Testis (tissue), 5 donors: ENCODE results near the gene CAMKV. TPM values are rescaled to one million over a fixed set of nuclear protein-coding genes. Genes with fewer than 3 reads are reported as not detected.
A peak's percentile ranks its signal among the peaks of the same experiment; 100 is the strongest.
"Not testable (repeated sequence)": the region's sequence is repeated elsewhere in the genome, so short reads cannot be mapped to it uniquely, and the experiment has no call there.

Source experiments
- DNase-seq: peaks from one replicate; pipeline ENCODE4 v3.0.0-alpha.2; 2019
- H3K27ac ChIP-seq, 2 donors: fragments of 200-600 bp; sonication (generic); one replicate each; pipeline ENCODE4 v1.5.1; 2019
- H3K27me3 ChIP-seq: fragments of 200-600 bp; sonication (generic); one replicate; pipeline ENCODE4 v1.5.1; 2019
- H3K36me3 ChIP-seq: fragments of 200-600 bp; sonication (generic); one replicate; pipeline ENCODE4 v1.5.1; 2017; ENCODE audit warnings: low read depth; ENCODE audit errors: missing control alignments
- H3K4me1 ChIP-seq: fragments of 200-600 bp; sonication (generic); one replicate; pipeline ENCODE4 v1.5.1; 2019
- H3K4me3 ChIP-seq, 2 donors: fragments of 200-600 bp; sonication (generic); one replicate each; pipeline ENCODE4 v1.5.1; 2017 to 2019
- H3K9me3 ChIP-seq: fragments of 200-600 bp; sonication (generic); one replicate; pipeline ENCODE4 v1.5.1; 2017
- CTCF ChIP-seq, 3 experiments: fragments of 450-650 bp in 2 of 3; fragments of 200-600 bp in 1 of 3; sonication (generic) in 1 of 3; IDR thresholded peaks; one replicate each; pipeline ENCODE4 v1.5.1; 2016 to 2019; ENCODE audit warnings: antibody characterized with exemption in 3 of 3, mild to moderate bottlenecking in 2 of 3, moderate library complexity in 1 of 3
- POLR2A ChIP-seq: fragments of 450-650 bp; IDR thresholded peaks from one replicate; pipeline ENCODE4 v1.6.1; 2017; ENCODE audit warnings: antibody characterized with exemption, mild to moderate bottlenecking, moderate library complexity
- WGBS, 2 donors: methylation state at CpG; one replicate each; pipeline ENCODE4 v1.1.5; 2018; 5-methylcytosine and 5-hydroxymethylcytosine counted together
- intact Hi-C: fragments of 100-400 bp; cut with DNase I; formaldehyde crosslinking; loops from one replicate; pipeline ENCODE4 v1.15.1; 2023; ENCODE audit warnings: low total_unique reads
- long read RNA-seq, 2 donors: transcript quantifications; one replicate each; lab custom pipeline, GENCODE V29; 2026
- polyA plus RNA-seq: library from polyadenylated mRNA; stranded (reverse); fragments of 350-450 nt; fragmentation: Illumina TruSeq; extraction: RNeasy Lipid Tissue Mini Kit (QIAGEN cat#74804); gene quantifications from one replicate; pipeline ENCODE4 v1.2.3, GENCODE V29; 2014; ENCODE audit warnings: low read depth, low replicate concordance; ENCODE audit not compliant: insufficient read depth
- total RNA-seq, 2 donors: library from RNA; depleted of rRNA; stranded (reverse); fragments of >200 nt; gene quantifications; one replicate each; pipeline ENCODE4 v1.2.3, GENCODE V29; 2016

Gene CAMKV
- total RNA-seq (1 to 10 TPM; 1.2 to 2.3 TPM), polyA plus RNA-seq (4.0 TPM)
- long read RNA-seq, donor 1: 0 reads
- long read RNA-seq, donor 2: 0 reads

- DNase-seq: no peak
- no peaks in the 10 kb centered on the region for H3K36me3 ChIP-seq
- peak within 1 kb of the TSS; percentile 45 to 57 for H3K4me3 ChIP-seq
- intact Hi-C loops: no loop called here
- peaks cover 11% of the 10 kb centered on the region for H3K4me1 ChIP-seq
- TF ChIP-seq POLR2A (no peak), CTCF (IDR thresholded peaks at IDR 0.05) (no peak)
- H3K9me3 ChIP-seq: no peaks in the 10 kb centered on the region
- H3K27ac ChIP-seq: no peak within 1 kb of the TSS
- H3K27me3 ChIP-seq: no peaks in the 10 kb centered on the region
- WGBS, 2 donors: 1% methylated on average over 17 to 58 of the region's 59 CpGs
Measured at GRCh38 chr3:49869525-49870126, at the start of gene CAMKV. TSS of gene CAMKV (minus strand) at chr3:49869906. CDS start at chr3:49862388, 7,518 bp downstream.

- 88 to 94% methylated on average over 19 of the region's 19 CpGs for WGBS, 2 donors
- H3K36me3 ChIP-seq, DNase-seq, H3K4me1 ChIP-seq, H3K4me3 ChIP-seq, H3K27me3 ChIP-seq, H3K9me3 ChIP-seq, H3K27ac ChIP-seq, intact Hi-C loops: not testable (repeated sequence)
Measured at GRCh38 chr3:49917806-49918590, 48.3 kb upstream of the CAMKV start.

GRCh38 chr3:49916686-49917085, 47.0 kb upstream of the CAMKV start:
- WGBS, 2 donors: 87 to 93% methylated on average over 5 of the region's 5 CpGs
- intact Hi-C loops: no loop called here
- H3K4me3 ChIP-seq: no peak overlapping the region
- no peak for DNase-seq
- H3K4me1 ChIP-seq: no peaks in the 10 kb centered on the region
- no peaks in the 10 kb centered on the region for H3K27me3 ChIP-seq
- TF ChIP-seq CTCF (IDR thresholded peaks at IDR 0.05) (no peak), POLR2A (no peak)
- H3K27ac ChIP-seq: no peak overlapping the region
- no peaks in the 10 kb centered on the region for H3K9me3 ChIP-seq
- H3K36me3 ChIP-seq: no peaks in the 10 kb centered on the region

- H3K27ac ChIP-seq: no peak overlapping the region
- 94 to 96% methylated on average over 2 of the region's 2 CpGs for WGBS, 2 donors
- TF ChIP-seq POLR2A (no peak), CTCF (IDR thresholded peaks at IDR 0.05) (no peak)
- no peaks in the 10 kb centered on the region for H3K9me3 ChIP-seq
- no peak overlapping the region for H3K4me3 ChIP-seq
- no peak for DNase-seq
- no peaks in the 10 kb centered on the region for H3K27me3 ChIP-seq
- H3K4me1 ChIP-seq: no peaks in the 10 kb centered on the region
- intact Hi-C loops: no loop called here
- H3K36me3 ChIP-seq: no peaks in the 10 kb centered on the region
Measured at GRCh38 chr3:49914906-49915305, 45.2 kb upstream of the CAMKV start.

GRCh38 chr3:49912881-49913281, 43.2 kb upstream of the CAMKV start:
- 91 to 96% methylated on average over 4 of the region's 4 CpGs for WGBS, 2 donors
- no peaks in the 10 kb centered on the region for H3K27me3 ChIP-seq

More at GRCh38 chr3:49912881-49913281, 43.2 kb upstream of the CAMKV start:
- no peak for DNase-seq
- Histone ChIP-seq H3K36me3 (no peaks in the 10 kb centered on the region), H3K4me1 (no peaks in the 10 kb centered on the region), H3K9me3 (no peaks in the 10 kb centered on the region), H3K27ac (no peak overlapping the region), H3K4me3 (no peak overlapping the region)
- intact Hi-C loops: no loop called here
- no peak for TF ChIP-seq CTCF (IDR thresholded peaks at IDR 0.05)
- no peak for TF ChIP-seq POLR2A
